CD4-positive, alpha-beta T cell (primary cell): ENCODE measurements around the gene MACROD2. TPM values are rescaled to one million over a fixed set of nuclear protein-coding genes. Genes with fewer than 3 reads are reported as not detected.

Experiments
- ATAC-seq: fragments of 200-7000 bp; cut with Tn5 transposase; one replicate; pipeline ENCODE4 v1.10.0; 2022; ENCODE audit warnings: mild to moderate bottlenecking; ENCODE audit not compliant: poor library complexity
- CTCF ChIA-PET: fragments of 350-600 bp; sonication (Branson Sonifier 250); formaldehyde crosslinking; loops from one replicate; lab custom pipeline; 2021; ENCODE audit warnings: antibody characterized with exemption, inconsistent platforms; lab: Charles Lee
- POLR2A ChIA-PET: fragments of 350-600 bp; sonication (Branson Sonifier 250); formaldehyde crosslinking; loops from one replicate; lab custom pipeline; 2021; ENCODE audit warnings: antibody characterized with exemption, inconsistent platforms; lab: Charles Lee
- DNase-seq, 14 experiments: peaks; one replicate each; pipeline ENCODE4 v3.0.0-alpha.2; 2013 to 2020; ENCODE audit warnings: mixed read lengths in 2 of 14
- H3K27ac ChIP-seq, 2 donors: one replicate each; pipeline versions ENCODE4 v1.5.1 to v1.7.0; 2013; ENCODE audit warnings: low read length in 2 of 2, low read depth in 1 of 2, mild to moderate bottlenecking in 1 of 2
- H3K27me3 ChIP-seq, 2 experiments: 1 replicate in 1 of 2; 2 replicates in 1 of 2; pipeline versions ENCODE4 v1.6.1 to v1.7.0; 2013; ENCODE audit warnings: low read length in 2 of 2, control low read depth in 1 of 2, mild to moderate bottlenecking in 1 of 2, moderate library complexity in 1 of 2; ENCODE audit not compliant: insufficient read depth in 2 of 2, control insufficient read depth in 1 of 2
- H3K36me3 ChIP-seq: one replicate; pipeline ENCODE4 v1.6.1; 2013; ENCODE audit warnings: low read length, control low read depth; ENCODE audit not compliant: insufficient read depth
- H3K4me1 ChIP-seq: one replicate; pipeline ENCODE4 v1.6.1; 2013; ENCODE audit warnings: low read length, control low read depth; ENCODE audit not compliant: insufficient read depth
- H3K4me3 ChIP-seq: one replicate; pipeline ENCODE4 v1.5.1; 2013; ENCODE audit warnings: mild to moderate bottlenecking, low read length, moderate library complexity
- H3K9me3 ChIP-seq, 2 experiments: 1 replicate in 1 of 2; 2 replicates in 1 of 2; pipeline versions ENCODE4 v1.6.1 to v1.7.0; 2013; ENCODE audit warnings: low read length in 2 of 2, mild to moderate bottlenecking in 2 of 2, control low read depth in 1 of 2, moderate library complexity in 1 of 2; ENCODE audit not compliant: control insufficient read depth in 1 of 2, insufficient read depth in 1 of 2
- H3K27ac Mint-ChIP-seq: one replicate; pipeline ENCODE4 v1.8.0; 2020; ENCODE audit warnings: mixed read lengths
- H3K27me3 Mint-ChIP-seq: one replicate; pipeline ENCODE4 v1.8.0; 2021; ENCODE audit warnings: mixed read lengths
- H3K36me3 Mint-ChIP-seq: one replicate; pipeline ENCODE4 v1.8.0; 2021; ENCODE audit warnings: low read depth, mixed read lengths
- H3K4me1 Mint-ChIP-seq: one replicate; pipeline ENCODE4 v1.8.0; 2021; ENCODE audit warnings: low read depth, mixed read lengths
- H3K4me3 Mint-ChIP-seq: one replicate; pipeline ENCODE4 v1.8.0; 2020; ENCODE audit warnings: mild to moderate bottlenecking, mixed read lengths
- H3K9me3 Mint-ChIP-seq: one replicate; pipeline ENCODE4 v1.8.0; 2020; ENCODE audit warnings: mixed read lengths
- intact Hi-C, 2 experiments: fragments of 100-400 bp; cut with DNase I in 1 of 2; cut with micrococcal nuclease in 1 of 2; formaldehyde crosslinking; loops; one replicate each; pipeline versions ENCODE4 v1.15.1 to v1.9.0; 2023 to 2025; cut with DNase I, micrococcal nuclease
- total RNA-seq, 174 experiments: library from RNA in 2 of 174; stranded (reverse) in 2 of 174; gene quantifications; one replicate each; pipeline ENCODE4 v1.2.3 and lab custom pipeline; 2021 to 2026
- TF ChIP-seq, protein P1 (sequence below): fragments of 200-600 bp; IDR thresholded peaks from one replicate; pipeline ENCODE4 v1.8.0; 2022; ENCODE audit warnings: antibody characterized with exemption, mild to moderate bottlenecking

MACROD2 gene
- total RNA-seq, 2 experiments from 2014 or later = not detected

DNA sequence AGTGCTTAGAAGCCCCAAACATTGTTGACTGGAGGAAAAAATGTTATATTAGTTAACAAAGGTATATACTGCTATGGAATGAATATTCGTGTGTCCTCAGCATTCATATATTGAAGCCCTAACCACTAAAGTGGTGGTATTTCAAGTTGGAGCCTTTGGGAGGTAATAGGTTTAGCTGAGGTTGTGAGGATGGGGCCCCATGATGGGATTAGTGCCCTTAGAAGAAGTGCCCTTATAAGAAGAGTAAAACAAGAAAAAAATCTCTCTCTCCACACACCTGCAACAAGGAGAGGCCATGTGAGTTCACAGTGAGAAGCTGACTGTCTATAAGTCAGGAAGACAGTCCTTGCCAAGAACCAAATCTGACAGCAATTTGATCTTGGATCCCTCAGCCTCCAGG lies 1103.8 kb downstream of the MACROD2 start:
- H3K4me1 ChIP-seq = no peaks in the 10 kb centered on the region
- no peaks in the 10 kb centered on the region for H3K27me3 ChIP-seq
- Mint-ChIP-seq H3K9me3 (peaks cover 12% of the 10 kb centered on the region), H3K4me1 (no peaks in the 10 kb centered on the region), H3K27ac (no peak overlapping the region), H3K27me3 (no peaks in the 10 kb centered on the region), H3K4me3 (no peak overlapping the region), H3K36me3 (no peaks in the 10 kb centered on the region)
- TF ChIP-seq, protein P1, sequence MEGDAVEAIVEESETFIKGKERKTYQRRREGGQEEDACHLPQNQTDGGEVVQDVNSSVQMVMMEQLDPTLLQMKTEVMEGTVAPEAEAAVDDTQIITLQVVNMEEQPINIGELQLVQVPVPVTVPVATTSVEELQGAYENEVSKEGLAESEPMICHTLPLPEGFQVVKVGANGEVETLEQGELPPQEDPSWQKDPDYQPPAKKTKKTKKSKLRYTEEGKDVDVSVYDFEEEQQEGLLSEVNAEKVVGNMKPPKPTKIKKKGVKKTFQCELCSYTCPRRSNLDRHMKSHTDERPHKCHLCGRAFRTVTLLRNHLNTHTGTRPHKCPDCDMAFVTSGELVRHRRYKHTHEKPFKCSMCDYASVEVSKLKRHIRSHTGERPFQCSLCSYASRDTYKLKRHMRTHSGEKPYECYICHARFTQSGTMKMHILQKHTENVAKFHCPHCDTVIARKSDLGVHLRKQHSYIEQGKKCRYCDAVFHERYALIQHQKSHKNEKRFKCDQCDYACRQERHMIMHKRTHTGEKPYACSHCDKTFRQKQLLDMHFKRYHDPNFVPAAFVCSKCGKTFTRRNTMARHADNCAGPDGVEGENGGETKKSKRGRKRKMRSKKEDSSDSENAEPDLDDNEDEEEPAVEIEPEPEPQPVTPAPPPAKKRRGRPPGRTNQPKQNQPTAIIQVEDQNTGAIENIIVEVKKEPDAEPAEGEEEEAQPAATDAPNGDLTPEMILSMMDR = no peak
- intact Hi-C loops = no loop called here
- ATAC-seq = no peak
- POLR2A ChIA-PET = no interaction called here
- H3K36me3 ChIP-seq = no peaks in the 10 kb centered on the region
- H3K9me3 ChIP-seq = peaks cover 0 to 17% of the 10 kb centered on the region in 2 experiments
- H3K27ac ChIP-seq = no peak overlapping the region
- CTCF ChIA-PET = no interaction called here
- DNase-seq = no peak
- no peak overlapping the region for H3K4me3 ChIP-seq

DNA sequence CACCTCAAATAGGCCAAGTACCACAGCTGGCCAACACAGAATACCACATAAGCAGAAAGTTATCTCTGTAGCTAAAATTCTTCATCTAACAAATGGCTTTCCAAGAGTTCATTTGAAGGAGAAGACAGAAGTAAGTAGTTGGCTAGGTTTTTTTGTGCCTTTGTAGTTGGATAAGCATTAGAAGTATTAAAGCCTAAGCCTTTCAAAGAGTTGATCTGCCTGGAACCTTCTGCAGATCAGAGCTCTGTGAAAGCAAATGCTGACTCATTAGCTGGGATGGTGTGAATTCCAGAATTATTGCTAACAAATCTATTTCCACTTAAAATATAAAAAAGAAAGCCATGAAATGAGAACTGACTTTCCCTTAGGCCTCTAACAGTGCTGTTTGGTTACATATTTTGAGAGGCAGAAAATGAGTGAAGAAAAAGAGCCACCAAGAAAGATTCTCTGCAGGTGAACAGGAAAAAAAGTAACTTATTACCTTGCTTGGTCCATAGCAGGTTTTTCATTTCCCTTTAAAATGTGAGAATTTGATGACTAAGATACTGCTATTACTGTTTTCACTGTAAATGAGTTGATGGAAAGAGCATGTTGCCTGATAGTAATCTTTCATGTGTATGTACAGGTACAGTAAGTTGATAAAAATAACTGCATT lies 1105.3 kb downstream of the MACROD2 start:
- ChIA-PET POLR2A (no interaction called here), CTCF (no interaction called here)
- Histone ChIP-seq H3K4me3 (no peak overlapping the region), H3K4me1 (no peaks in the 10 kb centered on the region), H3K27me3 (no peaks in the 10 kb centered on the region), H3K27ac (no peak overlapping the region), H3K9me3 (peaks cover 0 to 9% of the 10 kb centered on the region in 2 experiments), H3K36me3 (no peaks in the 10 kb centered on the region)
- DNase-seq (no peak), ATAC-seq (no peak)
- Mint-ChIP-seq H3K4me3 (no peak overlapping the region), H3K27me3 (no peaks in the 10 kb centered on the region), H3K36me3 (no peaks in the 10 kb centered on the region), H3K4me1 (no peaks in the 10 kb centered on the region), H3K27ac (no peak overlapping the region), H3K9me3 (peaks cover 15% of the 10 kb centered on the region)
- TF ChIP-seq, protein P1 = no peak
- intact Hi-C loops = no loop called here

DNA sequence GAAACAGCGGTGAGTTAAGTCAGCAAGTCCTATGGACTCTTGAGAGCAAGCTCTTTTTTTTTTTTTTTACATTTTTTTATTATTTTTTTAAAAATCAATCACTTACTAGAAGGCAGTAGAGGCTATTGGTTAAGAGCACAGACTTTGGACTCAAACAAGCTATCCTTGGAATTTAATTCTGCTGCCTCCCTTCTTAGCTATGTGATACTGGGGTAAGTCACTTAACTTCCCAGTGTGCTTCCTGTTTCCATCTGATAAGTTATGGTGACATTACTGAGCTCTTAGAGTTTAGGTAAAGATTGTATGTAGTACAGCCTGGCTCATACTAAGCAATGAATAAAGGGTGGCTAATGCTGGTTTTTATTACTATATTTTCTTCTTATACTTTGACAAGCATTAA lies 1112.6 kb downstream of the MACROD2 start:
- ATAC-seq (no peak), DNase-seq (no peak)
- no peak overlapping the region for H3K27ac Mint-ChIP-seq
- no peak overlapping the region for H3K4me3 Mint-ChIP-seq
- Histone ChIP-seq H3K4me3 (no peak overlapping the region), H3K27me3 (no peaks in the 10 kb centered on the region), H3K4me1 (no peaks in the 10 kb centered on the region), H3K27ac (no peak overlapping the region), H3K36me3 (no peaks in the 10 kb centered on the region), H3K9me3 (peaks cover 0 to 4% of the 10 kb centered on the region in 2 experiments)
- peaks cover 12% of the 10 kb centered on the region for H3K9me3 Mint-ChIP-seq
- ChIA-PET CTCF (no interaction called here), POLR2A (no interaction called here)
- H3K4me1 Mint-ChIP-seq = no peaks in the 10 kb centered on the region
- no peaks in the 10 kb centered on the region for H3K36me3 Mint-ChIP-seq
- no peaks in the 10 kb centered on the region for H3K27me3 Mint-ChIP-seq
- TF ChIP-seq, protein P1 = no peak
- intact Hi-C loops = no loop called here
